NCI-H2196 treated with DMSO at 0.1 percent for 48 hours (cell line): ENCODE data around the gene NEK5.

Source experiments
- DNase-seq: peaks from one replicate; lab custom pipeline; 2025; ENCODE audit not compliant: unreplicated experiment; lab: John Stamatoyannopoulos, UW

NEK5 gene

GRCh38 chr13:51993713-51994112, 135.2 kb downstream of the NEK5 start:
- no peak for DNase-seq

GRCh38 chr13:51988988-51989618, 139.8 kb downstream of the NEK5 start:
- DNase-seq, result no peak
